HG02852 (cell line): ENCODE results near the gene RABGAP1.

Experiments used
- ATAC-seq: cut with Tn5 transposase; IDR thresholded peaks from one replicate; pipeline ENCODE4 v1.9.1; 2021; ENCODE audit warnings: mild to moderate bottlenecking, moderate library complexity; ENCODE audit not compliant: unreplicated experiment

Gene RABGAP1

DNA sequence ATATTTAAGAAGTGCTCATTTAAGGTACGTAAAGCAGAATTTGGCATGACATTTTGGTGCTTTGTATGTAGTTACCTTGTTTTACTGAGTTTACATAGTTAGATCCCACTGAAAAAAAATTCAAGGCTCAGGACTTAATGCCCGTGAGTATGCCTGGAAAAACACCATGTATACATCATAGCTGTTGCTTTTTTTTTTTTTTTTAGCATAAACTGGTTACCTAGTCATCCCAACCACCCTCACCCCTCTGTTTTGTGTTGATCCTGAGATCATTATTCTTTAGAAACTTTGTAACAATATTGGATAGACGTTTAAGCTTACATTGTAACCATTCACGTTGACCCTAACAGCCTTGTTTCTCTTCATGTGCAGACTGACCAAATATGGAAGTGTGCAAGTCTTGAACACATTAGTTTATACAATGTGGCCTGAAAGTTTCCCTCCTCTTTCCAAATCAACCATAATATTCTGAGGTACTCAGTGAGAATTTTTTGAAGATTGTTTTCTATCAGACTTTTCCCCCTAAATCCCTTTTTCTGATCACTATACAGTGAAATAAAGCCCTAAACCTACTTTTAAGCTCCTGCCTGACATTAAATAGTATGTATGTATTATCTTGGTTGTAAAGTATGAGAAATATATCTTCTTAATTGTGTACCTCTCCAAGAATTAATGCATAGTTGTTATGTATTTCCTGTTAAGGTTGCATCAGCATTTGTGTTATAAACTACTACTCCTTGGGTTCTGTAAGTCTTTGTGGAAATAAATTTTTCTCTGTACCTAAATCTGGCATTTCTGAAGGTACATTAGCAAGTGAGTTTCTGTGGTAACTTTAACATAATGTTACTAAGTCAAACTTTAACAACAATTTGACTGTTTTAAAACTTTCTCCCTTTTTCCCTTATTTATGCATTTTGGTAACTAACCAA lies 4.4 kb downstream of the RABGAP1 start:
- no peak for ATAC-seq

DNA sequence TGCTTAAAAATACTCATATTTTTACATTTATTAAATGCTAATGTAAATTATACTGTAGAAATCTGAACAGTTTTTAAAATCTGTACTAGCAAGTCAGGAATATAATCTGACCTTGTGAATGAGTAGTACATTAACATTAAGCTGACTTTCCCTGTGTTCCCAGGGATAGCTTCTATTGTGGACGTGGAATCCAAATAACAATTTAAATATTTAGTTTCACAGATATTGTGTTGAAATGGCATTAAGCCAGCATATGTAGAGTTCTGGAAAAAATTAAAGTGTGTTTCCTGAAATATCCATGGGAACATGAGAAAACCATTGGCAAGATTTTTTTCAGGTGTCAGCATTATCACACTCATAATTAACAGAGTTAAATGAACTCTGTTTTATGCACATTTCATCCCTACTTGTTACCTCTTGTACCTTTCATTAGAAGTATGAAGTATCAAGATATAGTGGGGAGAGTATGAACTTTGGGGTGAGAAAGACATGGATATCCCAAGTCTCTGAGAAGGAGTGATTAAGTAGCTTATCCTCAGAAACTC lies 5.7 kb downstream of the RABGAP1 start:
- ATAC-seq = no peak

DNA sequence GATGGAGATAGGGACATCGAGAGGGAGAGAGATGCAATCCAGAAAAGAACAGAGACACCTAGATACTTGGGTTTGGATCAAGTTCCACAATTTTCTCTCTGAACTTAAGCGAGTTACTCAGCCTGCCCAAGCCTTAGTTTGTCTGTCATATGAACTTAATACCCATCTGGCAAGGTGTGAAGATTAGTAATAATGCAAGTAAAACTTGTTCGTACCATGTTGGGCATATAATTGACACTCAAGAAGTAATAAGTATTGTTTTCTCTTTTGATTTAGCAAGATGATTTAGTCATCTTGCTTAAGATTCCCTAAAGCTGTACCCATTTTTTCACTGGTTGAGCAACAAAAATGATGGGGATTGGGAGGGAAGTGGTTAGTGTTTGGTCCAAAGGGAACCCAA lies 7.5 kb downstream of the RABGAP1 start:
- ATAC-seq = no peak

DNA sequence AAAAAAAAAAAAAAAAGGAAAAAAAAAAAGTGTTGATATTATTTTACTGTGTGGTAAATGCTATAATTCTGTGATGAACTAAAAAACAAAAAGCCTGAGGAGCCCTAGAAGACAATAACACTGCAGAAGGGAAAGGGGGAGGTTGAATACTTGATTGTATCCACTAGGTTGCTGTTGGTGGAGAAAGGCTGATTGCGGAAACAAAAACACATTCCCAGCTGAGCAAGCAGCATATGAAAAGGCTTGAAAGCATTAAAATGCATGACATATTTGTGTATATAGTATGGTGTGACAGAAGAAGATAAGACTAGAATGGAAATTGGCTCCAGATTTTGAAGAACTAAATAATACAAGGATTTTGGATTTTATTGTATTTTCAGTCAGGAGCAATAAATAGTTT lies 8.9 kb downstream of the RABGAP1 start:
- ATAC-seq = no peak

DNA sequence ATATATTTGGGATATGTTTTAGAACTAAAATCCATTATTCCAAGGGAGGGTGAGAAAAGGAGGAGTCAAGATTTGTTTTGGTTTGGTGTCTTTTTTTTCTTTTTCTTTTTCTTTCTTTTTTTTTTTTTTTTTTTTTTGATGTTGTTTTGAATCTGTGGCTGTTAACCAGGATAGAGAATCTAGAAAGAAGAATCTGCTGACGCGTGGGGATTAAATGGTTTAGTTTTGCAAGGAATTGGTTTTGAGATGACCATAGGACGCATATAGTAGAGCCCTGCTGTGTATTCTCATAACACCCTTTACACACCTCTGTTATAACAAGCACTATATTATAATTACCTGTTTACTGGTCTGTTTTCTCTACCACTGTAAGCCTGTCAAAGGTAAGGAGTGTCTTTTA lies 9.4 kb downstream of the RABGAP1 start:
- ATAC-seq = no peak

DNA sequence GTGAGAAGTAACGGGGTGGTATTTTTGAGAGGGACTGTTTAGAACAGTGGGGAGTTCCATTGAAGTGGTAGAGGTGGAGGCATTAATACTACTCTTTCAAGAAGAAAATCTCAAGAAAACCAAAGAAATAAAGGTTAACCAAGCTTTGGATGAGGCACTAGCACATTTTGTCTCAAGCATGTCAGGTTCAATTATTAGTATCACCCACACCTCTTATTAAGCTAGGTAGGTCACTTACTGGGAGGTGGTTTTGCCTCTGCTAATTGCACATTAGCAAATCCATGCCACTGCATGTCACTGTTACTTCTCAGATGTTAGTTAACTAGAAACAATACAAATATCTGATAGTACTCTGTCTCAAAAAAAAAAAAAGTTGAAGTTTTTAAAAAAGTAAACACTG lies 10.2 kb downstream of the RABGAP1 start:
- peak; percentile 40 for ATAC-seq

DNA sequence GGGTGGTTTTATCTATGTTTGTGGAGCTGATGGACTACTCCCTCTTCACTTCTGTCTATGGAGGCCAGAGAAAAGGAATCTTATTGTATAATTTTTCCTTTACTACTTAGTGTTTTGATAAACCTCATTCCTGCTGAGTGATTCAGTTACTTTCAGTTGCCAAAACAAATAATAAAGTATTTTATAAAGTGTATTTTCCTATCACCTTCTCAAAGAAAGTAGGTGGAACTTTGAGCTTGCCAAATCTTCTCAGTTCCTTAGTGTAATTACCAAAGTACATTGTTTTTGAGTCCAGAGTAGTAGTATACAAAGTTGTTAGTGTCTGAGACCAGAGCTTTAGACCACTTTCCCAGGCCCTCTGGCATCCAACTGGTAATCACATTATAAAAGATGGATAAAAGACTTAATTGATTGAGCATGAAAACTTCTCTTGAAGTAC lies 13.5 kb downstream of the RABGAP1 start:
- no peak for ATAC-seq

DNA sequence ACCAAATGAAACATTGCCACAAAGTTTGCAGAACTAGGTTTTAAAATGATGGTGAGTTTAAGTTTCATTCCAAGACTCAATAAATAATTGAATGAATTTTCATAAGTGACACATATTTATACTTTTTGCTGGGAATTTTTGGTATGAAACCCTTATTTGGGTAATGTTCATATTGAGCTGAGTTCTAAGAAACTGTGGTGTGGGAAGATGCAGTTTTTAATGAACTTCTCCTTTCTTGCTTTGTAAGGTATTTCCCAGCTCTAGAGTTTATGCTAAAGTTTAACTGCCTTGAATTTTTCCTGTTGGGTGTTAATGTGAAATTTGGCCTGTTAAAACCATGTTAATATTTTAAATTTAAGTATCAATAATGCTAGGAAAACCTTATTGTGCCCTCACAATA lies 15.1 kb downstream of the RABGAP1 start:
- no peak for ATAC-seq

DNA sequence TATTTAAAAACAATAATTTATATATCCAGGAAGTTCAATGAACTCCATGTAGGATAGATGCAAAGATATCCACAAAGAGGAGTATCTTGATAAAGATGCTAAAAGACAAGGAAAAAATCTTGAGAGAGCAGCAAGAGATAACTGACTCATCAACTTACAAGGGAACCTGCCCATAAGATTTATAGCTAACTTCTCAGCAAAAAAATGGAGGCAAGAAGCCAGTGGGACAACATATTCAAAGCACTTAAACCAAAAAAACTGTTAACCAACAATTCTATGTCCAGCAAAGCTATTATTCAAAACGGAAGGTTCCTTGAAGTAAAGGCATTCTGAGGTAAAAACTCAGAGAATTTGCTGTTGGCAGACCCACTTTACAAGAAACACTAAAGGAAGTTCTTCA lies 20.3 kb downstream of the RABGAP1 start:
- no peak for ATAC-seq

DNA sequence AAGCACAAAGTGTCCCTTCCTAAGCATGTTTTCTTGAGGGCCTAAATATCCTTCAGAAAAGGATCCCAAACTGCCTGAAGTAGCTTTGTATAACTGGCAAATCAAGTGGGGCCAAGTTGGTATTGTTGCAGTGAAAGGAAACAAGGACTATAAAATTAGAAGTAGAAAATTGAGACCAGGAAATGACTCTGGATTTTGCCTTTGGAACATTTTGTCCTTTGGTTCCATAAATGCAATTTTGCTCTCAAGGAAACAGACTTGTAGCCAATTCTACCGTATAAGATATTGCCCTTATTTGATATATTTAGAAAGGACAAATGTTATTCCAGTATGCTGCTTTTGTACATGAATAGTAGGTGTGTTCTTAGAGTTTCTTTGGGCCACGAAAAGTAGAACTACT lies 34.4 kb downstream of the RABGAP1 start:
- ATAC-seq = no peak

DNA sequence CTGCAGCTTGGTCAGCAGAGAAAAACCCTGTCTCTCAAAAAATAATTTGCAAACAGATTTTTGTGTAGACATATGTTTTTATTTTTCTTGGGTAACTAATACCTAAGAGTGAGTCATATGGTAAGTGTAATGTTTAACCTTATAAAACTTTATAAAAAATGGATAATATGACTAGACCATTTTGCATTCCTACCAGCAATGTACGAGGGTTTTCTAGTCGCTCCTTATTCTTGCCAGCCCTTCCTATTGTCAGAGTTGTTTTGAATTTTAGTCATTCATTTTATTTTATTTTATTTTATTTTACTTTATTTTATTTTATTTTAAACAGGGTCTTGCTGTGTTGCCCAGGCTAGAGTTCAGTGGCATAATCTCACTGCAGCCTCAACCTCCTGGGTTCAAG lies 37.8 kb downstream of the RABGAP1 start:
- ATAC-seq = no peak

DNA sequence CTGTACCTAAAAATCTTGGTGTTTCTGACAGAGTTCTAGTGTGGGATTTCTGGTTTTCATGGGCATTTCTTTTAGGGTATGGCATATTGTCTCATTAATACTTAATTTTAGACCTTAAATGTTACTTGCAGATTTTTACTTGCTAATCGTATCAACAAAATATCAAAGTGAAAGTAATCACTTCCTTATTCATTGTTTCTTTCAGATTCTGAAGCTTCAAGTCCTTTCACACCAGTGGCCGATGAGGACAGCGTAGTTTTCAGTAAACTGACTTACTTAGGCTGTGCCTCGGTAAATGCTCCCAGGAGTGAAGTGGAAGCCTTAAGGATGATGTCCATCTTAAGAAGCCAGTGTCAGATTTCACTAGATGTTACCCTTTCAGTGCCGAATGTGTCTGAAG lies 45.2 kb downstream of the RABGAP1 start:
- no peak for ATAC-seq

DNA sequence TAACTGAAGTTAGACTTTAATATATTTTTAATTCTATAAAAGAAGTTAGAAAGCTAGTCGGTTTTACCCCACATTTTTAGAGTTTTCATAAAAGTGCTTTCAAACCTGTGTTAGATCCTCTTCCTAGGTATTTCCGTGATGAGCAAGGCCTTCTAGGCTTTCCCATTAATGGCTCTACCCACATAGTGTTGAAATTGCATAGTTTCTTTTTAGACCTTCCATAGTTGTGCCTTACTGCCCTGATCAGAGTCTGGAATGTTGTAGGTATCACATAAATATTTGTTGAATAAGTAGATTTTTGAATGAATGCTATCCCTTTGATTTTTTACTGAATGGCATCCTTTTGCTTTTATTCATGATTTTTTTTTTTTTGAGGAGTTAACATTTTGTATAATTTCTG lies 47.3 kb downstream of the RABGAP1 start:
- no peak for ATAC-seq

DNA sequence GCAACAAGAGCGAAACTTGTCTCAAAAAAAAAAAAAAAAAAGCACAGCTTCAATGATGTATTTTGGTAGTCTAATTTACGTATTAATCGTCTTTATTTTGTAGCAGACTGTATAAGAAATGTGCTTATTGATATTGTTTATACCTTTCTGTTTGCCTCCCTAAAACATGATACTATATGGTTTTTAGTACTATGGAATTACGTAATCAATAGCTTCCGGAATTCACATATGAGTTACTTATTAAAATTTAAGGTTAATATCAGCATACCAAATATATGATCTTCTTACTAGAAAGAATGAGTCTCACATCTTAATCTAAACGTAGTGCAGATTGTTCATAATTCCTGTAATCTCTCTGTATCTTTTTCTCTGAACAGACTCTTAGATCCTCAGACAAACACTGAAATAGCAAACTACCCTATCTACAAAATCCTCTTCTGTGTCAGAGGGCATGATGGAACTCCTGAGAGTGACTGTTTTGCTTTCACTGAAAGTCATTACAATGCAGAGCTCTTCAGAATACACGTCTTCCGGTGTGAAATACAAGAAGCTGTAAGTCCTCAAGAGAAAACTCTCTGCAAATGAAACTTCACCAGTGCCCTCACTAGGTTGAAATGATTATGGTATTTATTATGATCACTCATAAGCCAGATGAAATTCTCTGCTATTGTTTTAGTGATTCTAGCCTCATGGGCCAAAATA lies 48.3 kb downstream of the RABGAP1 start:
- ATAC-seq = peak; percentile 60

DNA sequence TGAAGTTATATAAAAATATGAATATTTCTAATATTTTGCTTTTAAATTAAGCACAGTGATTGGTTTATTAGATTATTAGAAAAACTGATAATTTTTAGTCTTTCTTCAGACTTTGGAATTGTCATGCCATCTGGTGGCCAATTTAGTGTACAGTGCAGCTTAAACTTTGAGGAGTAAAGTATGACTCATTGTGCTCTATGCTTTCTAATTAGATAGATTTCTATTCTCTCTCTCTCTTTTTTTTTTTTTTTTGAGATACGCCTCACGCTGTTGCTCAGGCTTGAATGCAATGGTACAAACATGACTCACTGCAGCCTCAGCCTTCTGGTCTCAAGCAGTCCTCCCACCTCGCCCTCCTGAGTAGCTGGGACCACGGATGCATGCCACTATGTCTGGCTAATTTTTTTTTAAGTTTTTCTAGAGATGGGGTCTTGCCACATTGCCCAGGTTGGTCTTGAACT lies 50.6 kb downstream of the RABGAP1 start:
- no peak for ATAC-seq

DNA sequence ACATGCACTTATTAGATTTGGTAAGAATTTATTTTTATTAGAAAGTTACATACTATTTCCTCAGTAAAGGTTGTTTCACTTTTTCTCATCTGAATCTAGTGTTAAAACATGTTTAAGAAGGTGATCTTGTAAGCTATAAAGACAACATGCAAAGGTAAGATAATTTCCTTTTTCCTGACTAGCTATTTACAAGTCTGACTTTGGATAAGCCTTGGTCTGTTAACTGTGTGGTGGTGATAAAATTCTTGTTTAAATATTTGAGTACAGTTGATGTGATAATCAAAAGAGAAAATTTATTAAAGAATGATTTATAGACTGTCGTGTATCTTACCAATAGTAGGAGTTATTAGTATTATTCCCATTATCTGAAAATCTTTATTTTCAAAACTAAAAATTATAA lies 55.8 kb downstream of the RABGAP1 start:
- ATAC-seq = no peak

DNA sequence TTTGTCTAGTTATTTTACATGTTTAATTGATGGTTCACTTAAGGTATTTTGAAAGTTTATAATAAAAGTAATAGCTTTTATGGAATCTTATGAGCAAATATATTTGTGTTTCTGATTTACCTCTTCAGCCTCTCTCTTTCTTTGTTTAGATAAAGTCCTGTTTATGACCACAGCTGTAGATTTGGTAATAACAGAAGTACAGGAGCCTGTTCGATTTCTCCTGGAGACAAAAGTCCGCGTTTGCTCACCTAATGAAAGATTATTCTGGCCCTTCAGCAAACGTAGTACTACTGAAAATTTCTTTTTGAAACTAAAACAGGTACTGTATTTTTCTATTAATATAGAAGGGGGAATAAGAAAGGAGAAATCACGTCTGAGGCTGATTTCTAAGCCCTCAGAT lies 57.6 kb downstream of the RABGAP1 start:
- no peak for ATAC-seq

DNA sequence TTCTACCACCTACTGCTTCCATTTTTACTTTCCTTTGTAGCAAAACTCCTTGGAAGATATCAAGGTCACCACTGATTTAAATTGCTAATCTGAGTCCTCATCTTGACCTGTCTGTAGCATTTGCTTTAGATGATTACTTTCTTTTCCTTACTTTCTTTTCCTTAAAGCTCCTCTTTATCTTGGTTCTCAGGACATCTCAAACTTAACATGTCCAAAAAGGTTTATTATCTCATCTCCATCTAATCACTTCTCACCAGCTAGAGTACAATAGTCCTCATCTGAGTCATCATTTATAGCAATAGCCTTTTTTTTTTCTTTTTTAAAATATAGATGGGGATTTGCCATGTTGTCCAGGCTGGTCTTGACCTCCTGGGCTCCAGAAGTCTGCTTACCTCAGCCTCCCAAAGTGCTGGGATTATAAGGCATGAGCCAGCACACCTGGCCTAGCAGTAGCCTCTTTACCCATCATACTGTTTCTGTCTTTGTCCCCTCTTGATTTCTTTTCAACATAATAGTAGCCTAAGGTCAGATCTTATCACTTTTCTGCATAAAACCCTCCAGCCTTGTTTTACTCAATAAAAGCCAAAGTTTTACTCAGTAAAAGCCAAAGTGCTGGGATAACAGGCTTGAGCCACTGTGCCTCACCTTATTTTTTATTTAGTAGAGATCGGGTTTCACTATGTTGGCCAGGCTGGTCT lies 59.7 kb downstream of the RABGAP1 start:
- no peak for ATAC-seq

DNA sequence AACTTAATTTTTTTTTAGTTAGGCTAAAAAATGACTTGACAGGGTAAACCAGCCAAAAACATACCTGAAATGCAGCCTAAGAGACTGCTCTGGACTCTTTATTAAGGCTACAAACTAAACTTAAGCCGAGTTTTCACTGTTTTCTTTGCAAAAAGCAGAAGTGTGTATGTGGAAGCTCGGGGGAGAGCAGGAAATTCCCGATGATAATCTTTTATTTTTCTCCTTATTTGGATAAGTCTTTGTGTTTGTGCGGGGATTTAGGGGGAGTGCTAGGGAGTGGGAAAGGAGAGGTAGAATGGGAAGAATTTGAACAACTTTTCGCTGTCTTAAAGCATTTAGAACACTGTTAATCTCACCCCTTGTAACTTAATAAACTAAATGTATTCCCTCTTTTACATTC lies 61.9 kb downstream of the RABGAP1 start:
- ATAC-seq = no peak

DNA sequence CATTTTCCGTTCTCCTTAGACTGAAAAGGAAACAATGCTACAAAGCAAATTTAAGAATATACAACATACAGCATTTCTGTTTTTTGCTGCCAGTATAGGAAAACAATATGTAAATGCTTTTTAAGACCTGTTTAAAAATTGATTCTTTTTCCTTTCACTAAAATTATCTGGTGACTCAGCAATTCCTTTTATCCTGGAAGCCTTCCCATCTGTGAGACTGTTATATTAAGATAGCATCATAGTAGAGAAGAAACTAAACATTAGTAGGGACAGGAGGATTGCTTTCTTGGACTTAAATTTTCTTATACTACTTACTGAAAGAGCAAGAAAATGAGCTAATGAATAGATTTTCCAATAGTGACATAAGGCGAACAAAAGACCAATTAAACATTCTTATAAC lies 62.6 kb downstream of the RABGAP1 start:
- ATAC-seq = no peak

DNA sequence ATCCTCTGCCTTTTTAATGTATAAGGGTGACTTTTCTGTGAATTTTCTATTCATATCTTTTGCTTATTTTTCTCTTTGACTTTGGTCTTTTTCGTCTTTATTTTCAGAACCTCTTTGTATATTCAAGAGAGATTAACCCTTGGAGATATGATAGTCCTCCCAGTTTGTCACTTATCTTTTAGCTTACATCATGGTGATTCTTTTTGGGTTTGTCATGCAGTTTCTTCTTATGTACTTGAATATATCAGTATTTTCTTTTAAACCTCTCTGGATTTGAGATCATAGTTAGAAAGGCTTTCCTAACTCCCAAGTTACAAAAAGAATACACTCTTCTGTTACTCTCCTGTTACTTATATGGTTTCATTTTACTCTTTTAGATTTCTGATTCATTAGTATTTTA lies 65.1 kb downstream of the RABGAP1 start:
- ATAC-seq = no peak
